ENCODE measurements around the gene DMD. TPM values are rescaled to one million over a fixed set of nuclear protein-coding genes. Genes with fewer than 3 reads are reported as not detected.
A peak's percentile ranks its signal among the peaks of the same experiment; 100 is the strongest.

Gene DMD
- total and polyA plus RNA-seq, 8 donors, result 6.8 to 117 (median 44.2) TPM

DNA sequence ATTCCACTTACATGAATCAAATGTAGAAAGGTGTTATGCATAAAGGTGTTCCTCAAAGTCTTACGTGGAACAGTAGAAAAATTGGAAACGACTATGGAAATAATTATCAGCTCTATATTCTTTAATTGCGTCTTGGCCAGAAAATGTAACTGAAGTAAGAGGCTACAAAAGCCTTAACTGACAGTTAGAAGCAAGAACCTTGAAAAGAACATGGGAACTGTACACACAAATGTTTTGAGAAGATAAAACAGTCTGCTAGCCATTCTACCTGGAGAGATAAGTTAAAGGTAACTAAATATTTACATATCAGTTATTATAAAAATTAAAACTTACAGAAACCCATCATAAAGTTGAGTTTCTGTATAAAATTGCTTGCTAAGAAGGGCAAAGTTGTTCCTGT lies 1967.5 kb downstream of the DMD start:
- Histone ChIP-seq H3K4me1 (no peaks in the 10 kb centered on the region), H3K36me3 (no peaks in the 10 kb centered on the region), H3K9me3 (no peaks in the 10 kb centered on the region), H3K27me3 (no peaks in the 10 kb centered on the region), H3K4me3 (no peak overlapping the region), H3K27ac (peak overlapping the region in 1 of 5 donors; percentile 24)
- 26 to 66% (median 42%) methylated on average over 3 of the region's 3 CpGs for WGBS, 5 donors
- DNase-seq, result no peak
- intact Hi-C loops (cut with DNase I; ENCODE audit: low total_unique reads), result no loop called here
- no peak for TF ChIP-seq EP300 (IDR thresholded peaks at IDR 0.05)
- TF ChIP-seq CTCF (IDR thresholded peaks at IDR 0.05), result no peak
- no peak for TF ChIP-seq POLR2AphosphoS5 (IDR thresholded peaks at IDR 0.05)
- TF ChIP-seq POLR2A (IDR thresholded peaks at IDR 0.05), result no peak

GRCh38 chrX:31240982-31241381 lies 1970.4 kb downstream of the DMD start:
- DNase-seq, result no peak
- intact Hi-C loops (cut with DNase I; ENCODE audit: low total_unique reads), result no loop called here
- Histone ChIP-seq H3K4me3 (no peak overlapping the region), H3K36me3 (no peaks in the 10 kb centered on the region), H3K27ac (no peak overlapping the region), H3K27me3 (no peaks in the 10 kb centered on the region), H3K4me1 (no peaks in the 10 kb centered on the region), H3K9me3 (no peaks in the 10 kb centered on the region)
- TF ChIP-seq CTCF (IDR thresholded peaks at IDR 0.05) (no peak), POLR2AphosphoS5 (IDR thresholded peaks at IDR 0.05) (no peak), EP300 (IDR thresholded peaks at IDR 0.05) (no peak), POLR2A (IDR thresholded peaks at IDR 0.05) (no peak)
- 66 to 90% (median 73%) methylated on average over 3 of the region's 3 CpGs for WGBS, 5 donors

DNA sequence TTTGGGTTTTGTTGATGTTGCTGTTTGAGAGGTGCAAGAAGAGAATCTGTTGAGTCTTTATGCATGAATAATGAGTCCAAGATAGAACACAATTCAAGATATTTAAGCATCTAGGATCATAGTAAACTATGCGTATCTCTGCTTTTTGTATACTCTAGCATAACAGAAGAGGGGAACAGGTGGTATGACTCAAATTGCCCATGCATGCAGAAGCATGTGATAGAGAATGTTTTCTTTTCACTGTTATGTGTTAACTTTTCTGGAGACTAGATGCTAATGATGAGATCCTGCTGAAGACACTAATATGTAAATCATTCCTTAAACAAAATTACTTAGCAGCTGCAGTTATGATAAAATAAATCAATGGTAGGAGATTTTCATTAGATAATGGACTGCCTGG lies 1974.2 kb downstream of the DMD start:
- 71 to 88% (median 81%) methylated on average over 1 of the region's 1 CpG for WGBS, 5 donors
- Histone ChIP-seq H3K4me1 (no peaks in the 10 kb centered on the region), H3K27ac (no peak overlapping the region), H3K4me3 (no peak overlapping the region), H3K27me3 (no peaks in the 10 kb centered on the region), H3K36me3 (no peaks in the 10 kb centered on the region), H3K9me3 (no peaks in the 10 kb centered on the region)
- intact Hi-C loops (cut with DNase I; ENCODE audit: low total_unique reads), result no loop called here
- TF ChIP-seq POLR2AphosphoS5 (IDR thresholded peaks at IDR 0.05) (no peak), CTCF (IDR thresholded peaks at IDR 0.05) (no peak), POLR2A (IDR thresholded peaks at IDR 0.05) (no peak), EP300 (IDR thresholded peaks at IDR 0.05) (no peak)
- DNase-seq, result no peak

- H3K36me3 ChIP-seq, result no peaks in the 10 kb centered on the region
- no peaks in the 10 kb centered on the region for H3K9me3 ChIP-seq
- 60 to 82% (median 74%) methylated on average over 6 of the region's 6 CpGs for WGBS, 5 donors
- intact Hi-C loops (cut with DNase I; ENCODE audit: low total_unique reads), result no loop called here
- H3K4me3 ChIP-seq, result no peak overlapping the region
- H3K4me1 ChIP-seq, result no peaks in the 10 kb centered on the region
- no peak overlapping the region for H3K27ac ChIP-seq
- H3K27me3 ChIP-seq, result no peaks in the 10 kb centered on the region
- DNase-seq, result no peak
- TF ChIP-seq EP300 (IDR thresholded peaks at IDR 0.05) (no peak), POLR2AphosphoS5 (IDR thresholded peaks at IDR 0.05) (no peak), POLR2A (IDR thresholded peaks at IDR 0.05) (no peak), CTCF (IDR thresholded peaks at IDR 0.05) (no peak)
Measured at GRCh38 chrX:31236231-31236630, 1975.1 kb downstream of the DMD start.
